Astrocyte of the spinal cord (primary cell): Measurements from ENCODE around the gene ZNF679.
A peak's percentile ranks its signal among the peaks of the same experiment; 100 is the strongest.
"Not testable (repeated sequence)": the region's sequence is repeated elsewhere in the genome, so short reads cannot be mapped to it uniquely, and the experiment has no call there.

ENCODE experiments used
- DNase-seq: peaks from one replicate; pipeline ENCODE4 v3.0.0; 2011; ENCODE audit warnings: low read depth, low spot score
- H3K4me3 ChIP-seq: 2 replicates; pipeline ENCODE4 v1.5.1; 2011; ENCODE audit warnings: low read depth, mild to moderate bottlenecking, low read length, moderate library complexity
- CTCF ChIP-seq: IDR thresholded peaks from 2 replicates; pipeline ENCODE4 v1.5.1; 2012; ENCODE audit warnings: low read depth, mild to moderate bottlenecking, low read length, inconsistent platforms
- in situ Hi-C: cut with HindIII; loops from 2 replicates; pipeline ENCODE4 v1.10.0; 2017; ENCODE audit warnings: low sequenced_read_pairs

The ZNF679 gene

GRCh38 chr7:64228174-64228573 is at the start of gene ZNF679:
Gene ZNF679, plus strand, starts transcription at chr7:64228474. Its CDS starts 20,644 bp downstream, at chr7:64249118.
- DNase-seq, in situ Hi-C loops, H3K4me3 ChIP-seq: not testable (repeated sequence)

- DNase-seq: no peak
- peak; percentile 3 for TF ChIP-seq CTCF
- in situ Hi-C loops: no loop called here
- H3K4me3 ChIP-seq: no peak overlapping the region
Measured at GRCh38 chr7:64180989-64181388, 47.3 kb upstream of the ZNF679 start.

DNA sequence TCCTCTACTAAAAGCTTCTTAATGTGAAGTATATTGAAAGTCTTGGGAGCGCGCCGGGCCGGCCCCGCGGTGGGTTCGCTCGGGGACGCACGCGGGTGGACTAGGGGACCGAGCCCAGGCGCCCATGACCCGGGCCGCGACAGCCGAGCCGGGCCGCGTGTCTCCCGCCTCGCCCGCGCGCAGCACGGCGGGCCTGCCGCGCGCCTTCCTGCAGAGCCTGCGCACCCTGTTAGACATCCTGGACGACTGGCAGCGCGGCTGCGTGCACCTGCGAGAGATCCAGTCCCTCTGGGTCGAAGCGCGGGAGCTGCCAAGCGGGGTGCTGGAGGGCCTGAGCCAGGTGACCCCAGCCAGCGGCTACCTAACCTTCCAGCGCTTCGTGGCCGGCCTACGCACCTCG is 46.7 kb upstream of the ZNF679 start:
- H3K4me3 ChIP-seq: no peak overlapping the region
- TF ChIP-seq CTCF: no peak
- in situ Hi-C loops: no loop called here
- DNase-seq: no peak

DNA sequence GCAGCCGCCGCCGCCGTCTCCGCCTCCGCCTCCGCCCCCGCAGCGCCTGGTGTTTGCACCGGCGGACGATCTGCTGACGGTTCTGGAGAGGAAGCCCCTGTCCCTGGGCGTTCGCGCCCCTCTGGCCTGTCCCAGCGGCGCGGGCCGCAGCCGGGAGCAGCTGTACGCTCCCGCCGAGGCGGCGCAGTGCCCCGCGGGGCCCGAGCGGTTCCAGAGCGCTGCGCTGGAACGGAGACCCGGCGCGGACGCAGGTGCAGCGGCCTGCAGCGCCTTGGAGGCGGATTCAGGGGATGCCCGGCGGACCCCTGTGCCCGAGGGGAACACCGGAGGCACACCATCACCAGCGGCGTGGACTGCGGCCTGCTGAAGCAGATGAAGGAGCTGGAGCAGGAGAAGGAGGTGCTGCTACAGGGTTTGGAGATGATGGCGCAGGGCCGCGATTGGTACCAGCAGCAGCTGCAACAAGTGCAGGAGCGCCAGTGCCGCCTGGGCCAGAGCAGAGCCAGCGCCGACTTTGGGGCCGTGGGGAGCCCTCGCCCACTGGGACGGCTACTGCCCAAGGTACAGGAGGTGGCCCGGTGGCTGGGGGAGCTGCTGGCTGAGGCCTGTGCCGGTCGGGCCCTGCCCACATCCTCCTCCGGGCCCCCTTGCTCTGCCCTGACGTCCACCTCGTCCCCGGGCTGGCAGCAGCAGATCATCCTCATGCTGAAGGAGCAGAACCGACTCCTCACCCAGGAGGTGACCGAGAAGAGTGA is 46.1 kb upstream of the ZNF679 start:
- DNase-seq: no peak
- no peak overlapping the region for H3K4me3 ChIP-seq
- TF ChIP-seq CTCF: no peak
- in situ Hi-C loops: no loop called here

DNA sequence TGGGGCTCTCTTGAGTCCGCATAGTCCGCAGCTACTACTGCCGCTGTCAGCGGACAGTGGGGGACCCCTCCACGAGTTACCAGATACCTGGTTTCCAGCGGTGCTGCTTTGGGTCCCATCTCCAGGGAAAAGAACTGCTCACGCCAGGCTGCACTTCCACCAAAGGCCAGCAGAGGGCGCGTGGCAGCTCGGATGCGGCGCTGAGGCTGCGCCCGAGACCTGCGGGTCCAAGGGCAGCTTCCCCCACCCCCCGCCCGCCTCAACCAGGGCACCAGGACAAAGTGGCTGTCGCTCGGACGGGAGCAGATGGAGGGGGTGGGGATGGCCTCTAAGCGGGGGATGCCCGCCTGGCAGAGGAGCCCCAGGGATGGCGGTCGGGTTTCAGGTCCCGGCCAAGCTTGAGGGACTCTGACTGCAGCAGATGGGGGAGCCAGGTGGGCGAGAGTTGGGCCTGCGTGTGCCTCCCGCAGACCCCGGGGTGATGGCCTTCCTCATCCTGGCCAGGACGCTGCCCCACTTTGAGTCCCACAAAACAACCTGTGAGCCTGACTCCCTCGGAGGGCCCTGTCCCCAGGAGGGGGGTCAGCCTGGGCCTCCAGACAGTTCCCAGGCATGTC is 45.0 kb upstream of the ZNF679 start:
- no peak for DNase-seq
- in situ Hi-C loops: no loop called here
- peak; percentile 47 for TF ChIP-seq CTCF
- no peak overlapping the region for H3K4me3 ChIP-seq

DNA sequence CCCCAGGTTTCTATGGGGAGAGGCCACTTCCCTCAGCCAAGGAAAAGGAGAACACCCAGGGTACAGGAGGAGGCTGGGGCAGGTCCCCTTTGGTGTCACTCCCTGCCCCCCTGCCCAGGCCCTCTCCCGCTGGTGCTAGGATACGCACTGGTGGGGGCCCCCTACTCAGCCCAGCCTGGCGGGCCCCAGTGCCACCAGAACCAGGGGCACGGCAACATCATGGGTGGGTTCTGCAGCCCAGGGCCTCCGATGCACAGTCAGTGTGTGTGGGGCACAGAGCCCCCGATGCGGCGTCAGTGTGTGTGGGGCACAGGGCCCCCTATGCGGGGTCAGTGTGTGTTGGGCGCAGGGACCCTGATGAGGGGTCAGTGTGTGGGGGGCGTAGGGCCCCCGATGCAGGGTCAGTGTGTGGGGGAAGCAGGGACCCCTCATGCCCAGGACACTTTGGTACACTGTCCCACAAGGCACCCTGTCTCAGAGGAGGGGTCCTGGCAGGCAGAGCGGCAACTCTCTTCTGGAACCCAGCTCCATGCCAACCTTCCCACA is 44.4 kb upstream of the ZNF679 start:
- no peak for DNase-seq

More for the DNA sequence above, 44.4 kb upstream of the ZNF679 start:
- H3K4me3 ChIP-seq: no peak overlapping the region
- in situ Hi-C loops: no loop called here
- TF ChIP-seq CTCF: no peak
